ENCODE results near the gene HDAC4.

The HDAC4 gene

DNA sequence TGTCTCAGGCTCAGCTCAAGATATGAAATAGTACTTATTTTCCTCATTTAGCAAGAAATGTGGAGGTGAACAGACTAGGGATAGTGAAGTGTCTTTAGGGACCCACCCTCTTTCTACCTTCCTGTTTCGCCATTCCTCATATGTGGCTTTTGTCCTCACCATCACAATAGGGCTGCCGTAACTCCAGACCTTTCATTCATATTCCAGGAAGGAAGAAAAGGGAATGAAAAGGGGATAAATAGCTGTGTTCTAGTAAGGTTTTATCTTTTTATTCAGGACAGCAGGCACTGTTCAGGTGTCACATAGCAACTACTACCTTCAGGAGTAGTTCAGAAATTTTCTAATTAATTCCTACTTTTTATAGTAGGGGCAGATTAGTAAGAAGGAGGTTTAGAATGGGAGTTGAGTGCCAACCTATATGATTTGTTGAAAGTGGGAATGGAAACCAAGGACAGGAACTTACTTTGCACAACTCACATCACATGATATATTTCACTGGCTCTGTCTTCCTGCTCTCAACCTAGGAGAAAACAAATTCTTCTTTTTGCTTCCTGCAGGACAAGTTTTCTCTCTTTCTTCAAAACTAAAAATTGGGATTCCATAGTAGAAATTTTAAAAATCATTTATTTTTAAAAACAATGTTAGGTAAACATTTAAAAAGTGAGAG is 36.0 kb upstream of the HDAC4 start:
- peaks cover 25% of the 10 kb centered on the region for H3K4me1 Mint-ChIP-seq
- H3K36me3 Mint-ChIP-seq (ENCODE audit: low read depth), result peaks cover 2% of the 10 kb centered on the region
- no peak overlapping the region for H3K4me3 Mint-ChIP-seq
- no peak overlapping the region for H3K27ac Mint-ChIP-seq
- DNase-seq, result no peak
- ATAC-seq, result no peak
- peaks cover 9% of the 10 kb centered on the region for H3K9me3 Mint-ChIP-seq
- H3K27me3 Mint-ChIP-seq, result peaks cover 31% of the 10 kb centered on the region

- Mint-ChIP-seq H3K4me3 (no peak overlapping the region), H3K27me3 (peaks cover 25% of the 10 kb centered on the region), H3K9me3 (peaks cover 9% of the 10 kb centered on the region), H3K4me1 (peaks cover 18% of the 10 kb centered on the region), H3K27ac (no peak overlapping the region), H3K36me3 (ENCODE audit: low read depth) (peaks cover 2% of the 10 kb centered on the region)
- ATAC-seq, result no peak
- no peak for DNase-seq
Measured at GRCh38 chr2:239436076-239436475, 35.3 kb upstream of the HDAC4 start.

DNA sequence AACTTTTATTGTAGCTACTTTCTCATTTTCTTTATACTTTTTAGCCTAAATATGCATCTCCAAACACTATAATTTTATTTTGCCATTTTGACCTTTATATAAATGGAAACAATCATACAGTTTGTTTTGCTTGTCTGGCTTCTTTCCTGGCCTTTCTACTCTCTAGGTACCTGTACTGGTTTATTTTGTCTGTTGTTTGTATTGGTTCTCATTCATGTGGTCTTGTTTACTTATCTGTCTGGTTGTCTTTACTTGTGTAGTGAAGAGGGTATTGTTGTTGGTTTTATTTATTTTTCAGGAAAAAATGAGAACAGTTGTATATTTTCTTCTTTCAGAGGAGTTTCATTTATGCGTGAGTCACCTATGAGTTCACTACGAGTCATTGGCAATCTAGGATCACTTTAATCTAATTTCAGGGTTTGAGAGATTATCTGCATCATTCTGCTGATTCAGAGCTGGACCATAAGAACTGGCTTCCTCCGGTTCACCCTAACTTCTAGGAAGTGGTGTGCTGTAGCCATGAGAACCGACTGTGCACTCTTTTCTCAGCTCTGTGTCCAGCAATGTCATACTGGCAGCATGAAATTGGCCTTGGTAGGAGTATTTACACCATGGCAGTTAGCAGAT is 33.1 kb upstream of the HDAC4 start:
- no peak for DNase-seq
- ATAC-seq, result peak; percentile 90
- Mint-ChIP-seq H3K4me1 (peaks cover 10% of the 10 kb centered on the region), H3K9me3 (peaks cover 9% of the 10 kb centered on the region), H3K27me3 (peaks cover 6% of the 10 kb centered on the region), H3K4me3 (no peak overlapping the region), H3K27ac (no peak overlapping the region), H3K36me3 (ENCODE audit: low read depth) (peaks cover 2% of the 10 kb centered on the region)

GRCh38 chr2:239432174-239432573 is 31.4 kb upstream of the HDAC4 start:
- H3K4me3 Mint-ChIP-seq, result no peak overlapping the region
- no peak for ATAC-seq

GRCh38 chr2:239431536-239431935 is 30.7 kb upstream of the HDAC4 start:
- peaks cover 9% of the 10 kb centered on the region for H3K9me3 Mint-ChIP-seq
- H3K27ac Mint-ChIP-seq, result no peak overlapping the region
- H3K36me3 Mint-ChIP-seq (ENCODE audit: low read depth), result peaks cover 1% of the 10 kb centered on the region
- peaks cover 6% of the 10 kb centered on the region for H3K27me3 Mint-ChIP-seq
- peaks cover 10% of the 10 kb centered on the region for H3K4me1 Mint-ChIP-seq
- H3K4me3 Mint-ChIP-seq, result no peak overlapping the region
- ATAC-seq (no peak), DNase-seq (no peak)

More at GRCh38 chr2:239432174-239432573, 31.4 kb upstream of the HDAC4 start:
- peaks cover 6% of the 10 kb centered on the region for H3K27me3 Mint-ChIP-seq
- no peak overlapping the region for H3K27ac Mint-ChIP-seq
- peaks cover 10% of the 10 kb centered on the region for H3K4me1 Mint-ChIP-seq
- peaks cover 9% of the 10 kb centered on the region for H3K9me3 Mint-ChIP-seq
- H3K36me3 Mint-ChIP-seq (ENCODE audit: low read depth), result peaks cover 2% of the 10 kb centered on the region
- DNase-seq, result no peak

- peaks cover 9% of the 10 kb centered on the region for H3K9me3 Mint-ChIP-seq
- H3K36me3 Mint-ChIP-seq (ENCODE audit: low read depth), result no peaks in the 10 kb centered on the region
- DNase-seq (no peak), ATAC-seq (no peak)
- peaks cover 4% of the 10 kb centered on the region for H3K27me3 Mint-ChIP-seq
- H3K4me1 Mint-ChIP-seq, result peaks cover 10% of the 10 kb centered on the region
- no peak overlapping the region for H3K27ac Mint-ChIP-seq
- no peak overlapping the region for H3K4me3 Mint-ChIP-seq
Measured at GRCh38 chr2:239429473-239430350, 28.9 kb upstream of the HDAC4 start.

GRCh38 chr2:239425631-239426030 is 24.8 kb upstream of the HDAC4 start:
- no peak overlapping the region for H3K4me3 Mint-ChIP-seq
- no peaks in the 10 kb centered on the region for H3K4me1 Mint-ChIP-seq
- ATAC-seq (no peak), DNase-seq (no peak)
- no peaks in the 10 kb centered on the region for H3K36me3 Mint-ChIP-seq (ENCODE audit: low read depth)
- H3K27me3 Mint-ChIP-seq, result peaks cover 2% of the 10 kb centered on the region
- H3K9me3 Mint-ChIP-seq, result no peaks in the 10 kb centered on the region
- H3K27ac Mint-ChIP-seq, result no peak overlapping the region

DNA sequence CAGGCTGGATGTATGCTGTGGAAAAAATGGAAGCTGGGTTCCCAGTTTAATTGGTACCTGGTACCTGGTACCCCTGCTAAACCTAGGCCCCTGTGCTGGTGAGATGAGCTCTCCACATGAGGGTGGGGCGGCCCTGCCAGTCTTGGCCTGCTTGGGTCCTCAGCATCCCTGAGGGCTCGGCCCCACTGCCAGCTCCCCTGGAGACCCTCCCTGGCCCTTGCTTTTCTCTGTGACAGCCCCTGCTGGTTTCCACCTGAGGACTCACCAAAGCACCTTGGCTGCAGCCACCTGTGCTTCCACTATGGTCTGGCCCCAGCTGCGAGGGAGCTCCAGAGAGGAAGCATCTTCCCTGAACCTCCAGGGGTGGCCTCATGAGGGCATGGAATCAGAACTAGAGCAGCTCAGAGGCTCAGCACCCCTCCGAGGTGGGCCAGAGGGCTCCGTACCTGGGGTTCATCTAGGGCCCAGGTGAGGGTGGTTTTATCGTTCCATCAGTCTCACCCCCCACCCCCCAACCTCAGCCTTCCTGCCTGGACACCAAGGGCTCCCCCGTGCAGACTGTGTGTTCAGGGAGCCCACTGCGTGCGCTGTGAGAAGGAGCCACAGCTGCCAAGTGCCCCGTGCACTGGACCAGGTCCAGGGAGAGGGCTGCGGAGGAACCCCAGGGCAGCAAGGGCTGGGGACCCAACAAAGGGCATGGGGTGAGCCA is 23.7 kb upstream of the HDAC4 start:
- Mint-ChIP-seq H3K36me3 (ENCODE audit: low read depth) (no peaks in the 10 kb centered on the region), H3K4me1 (no peaks in the 10 kb centered on the region), H3K27ac (no peak overlapping the region), H3K4me3 (no peak overlapping the region), H3K9me3 (no peaks in the 10 kb centered on the region), H3K27me3 (peaks cover 6% of the 10 kb centered on the region)
- DNase-seq (no peak), ATAC-seq (no peak)

- DNase-seq (no peak), ATAC-seq (no peak)
- H3K36me3 Mint-ChIP-seq (ENCODE audit: low read depth), result no peaks in the 10 kb centered on the region
- no peak overlapping the region for H3K4me3 Mint-ChIP-seq
- H3K9me3 Mint-ChIP-seq, result no peaks in the 10 kb centered on the region
- no peaks in the 10 kb centered on the region for H3K4me1 Mint-ChIP-seq
- no peak overlapping the region for H3K27ac Mint-ChIP-seq
- peaks cover 7% of the 10 kb centered on the region for H3K27me3 Mint-ChIP-seq
Measured at GRCh38 chr2:239423551-239423950, 22.7 kb upstream of the HDAC4 start.

- no peak overlapping the region for H3K27ac Mint-ChIP-seq
- no peak for DNase-seq
- no peak overlapping the region for H3K4me3 Mint-ChIP-seq
Measured at GRCh38 chr2:239421851-239422250, 21.0 kb upstream of the HDAC4 start.

GRCh38 chr2:239420082-239420481 is 19.3 kb upstream of the HDAC4 start:
- Mint-ChIP-seq H3K36me3 (ENCODE audit: low read depth) (no peaks in the 10 kb centered on the region), H3K27ac (no peak overlapping the region), H3K9me3 (no peaks in the 10 kb centered on the region), H3K4me3 (no peak overlapping the region), H3K4me1 (no peaks in the 10 kb centered on the region), H3K27me3 (peaks cover 18% of the 10 kb centered on the region)
- DNase-seq (no peak), ATAC-seq (no peak)

More at GRCh38 chr2:239421851-239422250, 21.0 kb upstream of the HDAC4 start:
- Mint-ChIP-seq H3K9me3 (no peaks in the 10 kb centered on the region), H3K4me1 (no peaks in the 10 kb centered on the region), H3K36me3 (ENCODE audit: low read depth) (no peaks in the 10 kb centered on the region), H3K27me3 (peaks cover 15% of the 10 kb centered on the region)
- no peak for ATAC-seq

DNA sequence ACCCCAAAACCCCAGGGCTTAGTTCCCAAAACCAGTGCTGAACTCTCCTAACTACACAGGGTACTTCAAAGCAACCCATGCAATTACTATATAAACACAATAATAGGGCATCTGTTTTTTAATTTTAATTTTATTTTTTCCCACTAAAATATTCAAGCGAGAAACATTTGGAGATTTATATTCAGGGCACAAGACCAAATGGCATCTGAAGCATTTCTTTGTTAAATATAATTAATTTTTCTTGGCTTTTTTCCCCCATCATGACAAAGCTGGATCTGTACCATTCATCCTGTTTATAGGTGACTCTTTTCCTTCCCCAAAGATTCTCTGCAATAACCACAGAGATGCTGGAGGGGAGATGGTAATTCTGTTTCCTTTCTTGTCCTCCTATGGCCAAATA is 18.1 kb upstream of the HDAC4 start:
- H3K4me1 Mint-ChIP-seq, result no peaks in the 10 kb centered on the region
- H3K4me3 Mint-ChIP-seq, result no peak overlapping the region
- peaks cover 18% of the 10 kb centered on the region for H3K27me3 Mint-ChIP-seq
- DNase-seq, result no peak
- ATAC-seq, result no peak
- H3K9me3 Mint-ChIP-seq, result peaks cover 6% of the 10 kb centered on the region
- H3K27ac Mint-ChIP-seq, result no peak overlapping the region
- H3K36me3 Mint-ChIP-seq (ENCODE audit: low read depth), result no peaks in the 10 kb centered on the region

- DNase-seq (no peak), ATAC-seq (no peak)
- Mint-ChIP-seq H3K4me3 (no peak overlapping the region), H3K27ac (no peak overlapping the region), H3K9me3 (peaks cover 8% of the 10 kb centered on the region), H3K27me3 (peaks cover 9% of the 10 kb centered on the region), H3K36me3 (ENCODE audit: low read depth) (no peaks in the 10 kb centered on the region), H3K4me1 (peaks cover 10% of the 10 kb centered on the region)
Measured at GRCh38 chr2:239412905-239413603, 12.2 kb upstream of the HDAC4 start.

All from activated naive CD8-positive, alpha-beta T cell treated with anti-CD3 and anti-CD28 coated beads, Interleukin-2, amount 50 U/mL, for 24 hours (primary cell).